IMR-90 (cell line): ENCODE measurements around the gene SUGP2. TPM values are rescaled to one million over a fixed set of nuclear protein-coding genes. Genes with fewer than 3 reads are reported as not detected.

Experiments used
- ATAC-seq: fragments of 200-7000 bp; cut with Tn5 transposase; 2 replicates; pipeline ENCODE4 v1.9.1; 2020; ENCODE audit warnings: low read depth, mild to moderate bottlenecking, moderate library complexity
- BruUV-seq: library from RNA; stranded (reverse); fragments of 400-500 nt; replicated peaks from 2 replicates; lab custom pipeline; 2021; lab: Mats Ljungman, UMichigan
- CTCF ChIA-PET: fragments of 300-600 bp; formaldehyde crosslinking; extraction: SDS; loops from one replicate; lab custom pipeline; 2021; ENCODE audit warnings: antibody characterized with exemption; lab: Yijun Ruan, JAX
- POLR2A ChIA-PET: fragments of 300-600 bp; sonication (Branson Sonifier 250); formaldehyde crosslinking; loops from one replicate; lab custom pipeline; 2022; ENCODE audit warnings: antibody characterized with exemption; ENCODE audit not compliant: unreplicated experiment; lab: Charles Lee
- DNase-seq: peaks from one replicate; pipeline ENCODE4 v3.0.0; 2013
- H2AFZ ChIP-seq: replicated peaks from 2 replicates; pipeline ENCODE3; 2013; ENCODE audit warnings: low read length, mild to moderate bottlenecking; ENCODE audit not compliant: poor library complexity
- H2AK5ac ChIP-seq: 2 replicates; pipeline ENCODE4 v1.6.1; 2013; ENCODE audit warnings: low read depth, low read length, inconsistent platforms
- H2AK9ac ChIP-seq: replicated peaks from 2 replicates; pipeline ENCODE3; 2013; ENCODE audit warnings: mild to moderate bottlenecking, low read depth, low read length, moderate library complexity; ENCODE audit not compliant: poor library complexity
- H2BK120ac ChIP-seq: 2 replicates; pipeline ENCODE4 v1.6.1; 2013; ENCODE audit warnings: low read depth, low read length, inconsistent platforms
- H2BK15ac ChIP-seq: 3 replicates; pipeline ENCODE4 v1.6.1; 2013; ENCODE audit warnings: low read depth, low read length, inconsistent platforms
- H2BK20ac ChIP-seq: 2 replicates; pipeline ENCODE4 v1.6.1; 2013; ENCODE audit warnings: low read depth, mild to moderate bottlenecking, inconsistent platforms, low read length, moderate library complexity
- H2BK5ac ChIP-seq: 2 replicates; pipeline ENCODE4 v1.6.1; 2013; ENCODE audit warnings: mild to moderate bottlenecking, low read depth, low read length, inconsistent platforms; ENCODE audit not compliant: poor library complexity, severe bottlenecking
- H3K14ac ChIP-seq: replicated peaks from 2 replicates; pipeline ENCODE4 v1.6.1; 2013; ENCODE audit warnings: low read depth, low read length, inconsistent platforms
- H3K18ac ChIP-seq: 2 replicates; pipeline ENCODE4 v1.6.1; 2013; ENCODE audit warnings: low read depth, low read length, control low read depth
- H3K23ac ChIP-seq: 2 replicates; pipeline ENCODE4 v1.6.1; 2013; ENCODE audit warnings: low read depth, low read length, inconsistent platforms
- H3K27ac ChIP-seq: 2 replicates; pipeline ENCODE4 v1.5.1; 2013; ENCODE audit warnings: mild to moderate bottlenecking, control low read depth, low read length; ENCODE audit not compliant: insufficient read depth
- H3K27me3 ChIP-seq: 2 replicates; pipeline ENCODE4 v1.6.1; 2013; ENCODE audit warnings: low read length; ENCODE audit not compliant: control insufficient read depth, insufficient read depth
- H3K36me3 ChIP-seq: 2 replicates; pipeline ENCODE4 v1.6.1; 2013; ENCODE audit warnings: low read length, mixed read lengths; ENCODE audit not compliant: control insufficient read depth, insufficient read depth
- H3K4ac ChIP-seq: 2 replicates; pipeline ENCODE4 v1.6.1; 2013; ENCODE audit warnings: low read depth, low read length, inconsistent platforms
- H3K4me1 ChIP-seq: 2 replicates; pipeline ENCODE4 v1.6.1; 2013; ENCODE audit warnings: low read length, mixed read lengths; ENCODE audit not compliant: control insufficient read depth, insufficient read depth
- H3K4me2 ChIP-seq: 2 replicates; pipeline ENCODE4 v1.6.1; 2013; ENCODE audit warnings: low read depth, mild to moderate bottlenecking, control low read depth, low read length, moderate library complexity
- H3K4me3 ChIP-seq: 2 replicates; pipeline ENCODE4 v1.5.1; 2013; ENCODE audit warnings: low read depth, mild to moderate bottlenecking, control low read depth, low read length, moderate library complexity; ENCODE audit not compliant: insufficient read depth
- H3K56ac ChIP-seq: 2 replicates; pipeline ENCODE4 v1.6.1; 2013; ENCODE audit warnings: low read length, inconsistent platforms; ENCODE audit not compliant: insufficient read depth; ENCODE audit errors: extremely low read depth
- H3K79me1 ChIP-seq, 2 experiments: 2 replicates each; pipeline ENCODE4 v1.6.1; 2013; ENCODE audit warnings: low read length in 2 of 2, inconsistent platforms in 1 of 2, low read depth in 1 of 2
- H3K9ac ChIP-seq: 2 replicates; pipeline ENCODE4 v1.6.1; 2013; ENCODE audit warnings: low read depth, low read length, control low read depth
- H3K9me1 ChIP-seq: 2 replicates; pipeline ENCODE4 v1.6.1; 2013; ENCODE audit warnings: low read length, inconsistent platforms; ENCODE audit not compliant: insufficient read depth
- H3K9me3 ChIP-seq: 2 replicates; pipeline ENCODE4 v1.6.1; 2013; ENCODE audit warnings: low read length; ENCODE audit not compliant: control insufficient read depth, insufficient read depth
- H4K20me1 ChIP-seq: 2 replicates; pipeline ENCODE4 v1.6.1; 2013; ENCODE audit warnings: low read length, inconsistent platforms; ENCODE audit not compliant: insufficient read depth
- H4K5ac ChIP-seq: 2 replicates; pipeline ENCODE4 v1.6.1; 2013; ENCODE audit warnings: mild to moderate bottlenecking, low read depth, low read length, control low read depth
- H4K8ac ChIP-seq, 2 experiments: 2 replicates each; pipeline ENCODE4 v1.6.1; 2013; ENCODE audit warnings: low read depth in 2 of 2, low read length in 2 of 2, control low read depth in 1 of 2, inconsistent platforms in 1 of 2
- H4K91ac ChIP-seq: 2 replicates; pipeline ENCODE4 v1.6.1; 2013; ENCODE audit warnings: low read depth, low read length, inconsistent platforms; ENCODE audit not compliant: insufficient read depth
- BHLHE40 ChIP-seq: fragments of 150-350 bp; IDR thresholded peaks from 2 replicates; pipeline ENCODE4 v1.6.1; 2016; ENCODE audit warnings: mild to moderate bottlenecking, low read depth, low read length
- MAFK ChIP-seq: IDR thresholded peaks from 2 replicates; pipeline ENCODE4 v1.6.1; 2012; ENCODE audit warnings: low read depth, low read length, improper control_type of control experiment
- MXI1 ChIP-seq: IDR thresholded peaks from 2 replicates; pipeline ENCODE4 v1.6.1; 2012; ENCODE audit warnings: low read depth, mild to moderate bottlenecking, low read length, moderate library complexity, borderline replicate concordance
- NFE2L2 ChIP-seq: fragments of 150-350 bp; IDR thresholded peaks from 2 replicates; pipeline ENCODE4 v1.6.1; 2016; ENCODE audit warnings: low read depth, mild to moderate bottlenecking, low read length
- RCOR1 ChIP-seq: IDR thresholded peaks from 2 replicates; pipeline ENCODE4 v1.6.1; 2012; ENCODE audit warnings: mild to moderate bottlenecking, low read length, improper control_type of control experiment; ENCODE audit not compliant: insufficient replicate concordance
- RFX5 ChIP-seq: IDR thresholded peaks from 2 replicates; pipeline ENCODE4 v1.8.0; 2012; ENCODE audit warnings: low read depth, mild to moderate bottlenecking, low read length, moderate library complexity
- SMC3 ChIP-seq: fragments of 150-350 bp; IDR thresholded peaks from 2 replicates; pipeline ENCODE4 v1.6.1; 2016; ENCODE audit warnings: low read depth, mild to moderate bottlenecking, antibody characterized with exemption, low read length, moderate library complexity
- WGBS, 2 experiments: methylation state at CpG; one replicate each; pipeline versions ENCODE4 v1.1.5 to v1.1.7; 2013; ENCODE audit warnings: missing lambda C conversion rate in 2 of 2; ENCODE audit not compliant: insufficient read length in 1 of 2; ENCODE audit errors: extremely low coverage in 2 of 2; 5-methylcytosine and 5-hydroxymethylcytosine counted together
- dilution Hi-C: fragments of 300-500 bp; cut with HindIII; formaldehyde crosslinking; loops from one replicate; pipeline ENCODE4 v1.14.3; 2018; ENCODE audit warnings: low sequenced_read_pairs; ENCODE audit not compliant: unreplicated experiment
- in situ Hi-C: fragments of 300-500 bp; cut with MboI; formaldehyde crosslinking; loops from 3 replicates; pipeline ENCODE4 v1.14.3; 2019; ENCODE audit warnings: low sequenced_read_pairs, inconsistent platforms, mixed read lengths
- intact Hi-C: fragments of 100-400 bp; cut with micrococcal nuclease; formaldehyde crosslinking; loops from 2 replicates; pipeline ENCODE4 v1.10.0; 2022
- polyA plus RNA-seq, 3 experiments: library from polyadenylated mRNA; depleted of rRNA; stranded (reverse); fragments of >200 nt; gene quantifications; 2 replicates each; pipeline ENCODE4 v1.2.3, GENCODE V29; 2012; ENCODE audit warnings: low replicate concordance in 1 of 3
- total RNA-seq: library from RNA; depleted of rRNA; stranded (reverse); fragments of >200 nt; gene quantifications from 2 replicates; pipeline ENCODE4 v1.2.3, GENCODE V29; 2012
- TF ChIP-seq, protein P1 (sequence below): conservative IDR thresholded peaks from 2 replicates; pipeline ENCODE4 v1.5.1; 2012; ENCODE audit warnings: mild to moderate bottlenecking, low read depth, low read length, improper control_type of control experiment
- TF ChIP-seq, protein P2 (sequence below): fragments of 150-350 bp; IDR thresholded peaks from 2 replicates; pipeline ENCODE4 v1.6.1; 2016; ENCODE audit warnings: low read depth, mild to moderate bottlenecking, low read length, moderate library complexity, borderline replicate concordance
- TF ChIP-seq, protein P3 (sequence below): fragments of 150-350 bp; IDR thresholded peaks from 2 replicates; pipeline ENCODE4 v1.6.1; 2017; ENCODE audit warnings: mild to moderate bottlenecking, antibody characterized with exemption, low read length, low read depth

SUGP2 gene
- total and polyA plus RNA-seq, 2 of the 4 experiments (the other 2 are of a cell fraction): 25.8 to 69.2 TPM

DNA sequence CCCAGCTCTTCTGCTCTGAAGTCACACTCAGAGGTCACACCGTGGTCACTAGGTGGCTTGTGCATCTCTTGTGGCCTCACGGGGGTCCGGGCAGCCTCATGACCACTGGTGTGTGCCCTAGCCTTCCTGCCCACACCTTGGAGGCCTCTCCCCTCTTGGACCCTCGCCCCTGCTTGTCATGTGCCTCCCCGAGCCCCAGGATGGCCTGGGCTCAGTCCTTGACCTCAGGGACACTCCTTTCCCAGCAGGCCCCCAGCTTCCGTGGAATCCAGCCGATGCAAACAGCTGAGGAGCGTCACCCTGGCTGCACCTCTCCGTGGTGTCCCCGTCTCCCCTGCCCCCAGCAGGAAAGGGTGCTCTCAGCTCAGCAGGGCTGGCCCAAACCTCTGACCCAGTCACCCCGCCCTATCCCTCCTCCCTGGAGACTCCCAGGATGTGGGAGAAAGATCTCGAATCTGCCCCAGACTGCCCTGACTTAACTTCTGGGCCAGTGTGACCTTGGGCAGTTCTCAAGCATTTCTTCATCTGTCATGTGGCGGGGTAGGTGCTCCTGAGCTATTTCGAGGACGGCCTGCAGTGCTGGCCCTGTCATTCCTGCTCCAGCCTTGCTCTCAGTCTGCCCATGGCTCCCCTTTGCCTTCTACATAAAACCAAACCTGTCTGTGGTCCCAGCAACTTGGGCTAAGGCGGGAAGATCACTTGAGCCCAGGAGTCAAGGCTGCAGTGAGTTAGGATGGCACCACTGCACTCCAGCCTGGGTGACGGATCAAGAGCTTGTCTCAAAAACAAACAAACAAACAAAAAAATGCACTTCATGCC, 25.9 kb upstream of the SUGP2 start:
- intact Hi-C loops (no loop called here), dilution Hi-C loops (no loop called here), in situ Hi-C loops (no loop called here)
- TF ChIP-seq, protein P1, sequence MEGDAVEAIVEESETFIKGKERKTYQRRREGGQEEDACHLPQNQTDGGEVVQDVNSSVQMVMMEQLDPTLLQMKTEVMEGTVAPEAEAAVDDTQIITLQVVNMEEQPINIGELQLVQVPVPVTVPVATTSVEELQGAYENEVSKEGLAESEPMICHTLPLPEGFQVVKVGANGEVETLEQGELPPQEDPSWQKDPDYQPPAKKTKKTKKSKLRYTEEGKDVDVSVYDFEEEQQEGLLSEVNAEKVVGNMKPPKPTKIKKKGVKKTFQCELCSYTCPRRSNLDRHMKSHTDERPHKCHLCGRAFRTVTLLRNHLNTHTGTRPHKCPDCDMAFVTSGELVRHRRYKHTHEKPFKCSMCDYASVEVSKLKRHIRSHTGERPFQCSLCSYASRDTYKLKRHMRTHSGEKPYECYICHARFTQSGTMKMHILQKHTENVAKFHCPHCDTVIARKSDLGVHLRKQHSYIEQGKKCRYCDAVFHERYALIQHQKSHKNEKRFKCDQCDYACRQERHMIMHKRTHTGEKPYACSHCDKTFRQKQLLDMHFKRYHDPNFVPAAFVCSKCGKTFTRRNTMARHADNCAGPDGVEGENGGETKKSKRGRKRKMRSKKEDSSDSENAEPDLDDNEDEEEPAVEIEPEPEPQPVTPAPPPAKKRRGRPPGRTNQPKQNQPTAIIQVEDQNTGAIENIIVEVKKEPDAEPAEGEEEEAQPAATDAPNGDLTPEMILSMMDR: no peak
- TF ChIP-seq NFE2L2 (no peak), BHLHE40 (no peak), SMC3 (no peak), MXI1 (no peak), RFX5 (no peak), MAFK (no peak), RCOR1 (no peak)
- TF ChIP-seq, protein P2, sequence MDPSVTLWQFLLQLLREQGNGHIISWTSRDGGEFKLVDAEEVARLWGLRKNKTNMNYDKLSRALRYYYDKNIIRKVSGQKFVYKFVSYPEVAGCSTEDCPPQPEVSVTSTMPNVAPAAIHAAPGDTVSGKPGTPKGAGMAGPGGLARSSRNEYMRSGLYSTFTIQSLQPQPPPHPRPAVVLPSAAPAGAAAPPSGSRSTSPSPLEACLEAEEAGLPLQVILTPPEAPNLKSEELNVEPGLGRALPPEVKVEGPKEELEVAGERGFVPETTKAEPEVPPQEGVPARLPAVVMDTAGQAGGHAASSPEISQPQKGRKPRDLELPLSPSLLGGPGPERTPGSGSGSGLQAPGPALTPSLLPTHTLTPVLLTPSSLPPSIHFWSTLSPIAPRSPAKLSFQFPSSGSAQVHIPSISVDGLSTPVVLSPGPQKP: no peak
- TF ChIP-seq, protein P3, sequence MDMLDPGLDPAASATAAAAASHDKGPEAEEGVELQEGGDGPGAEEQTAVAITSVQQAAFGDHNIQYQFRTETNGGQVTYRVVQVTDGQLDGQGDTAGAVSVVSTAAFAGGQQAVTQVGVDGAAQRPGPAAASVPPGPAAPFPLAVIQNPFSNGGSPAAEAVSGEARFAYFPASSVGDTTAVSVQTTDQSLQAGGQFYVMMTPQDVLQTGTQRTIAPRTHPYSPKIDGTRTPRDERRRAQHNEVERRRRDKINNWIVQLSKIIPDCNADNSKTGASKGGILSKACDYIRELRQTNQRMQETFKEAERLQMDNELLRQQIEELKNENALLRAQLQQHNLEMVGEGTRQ: no peak
- H3K4ac ChIP-seq: no peak overlapping the region
- DNase-seq (no peak), ATAC-seq (no peak)
- POLR2A ChIA-PET: no interaction called here
- H3K4me3 ChIP-seq: no peak overlapping the region
- H4K20me1 ChIP-seq: 0 out of 2 replicates have a peak, but pooled peaks cover 6% of the 10 kb centered on the region
- no peak overlapping the region for H3K14ac ChIP-seq
- H2BK20ac ChIP-seq: no peak overlapping the region
- H3K56ac ChIP-seq: no peak overlapping the region
- no peak overlapping the region for H3K23ac ChIP-seq
- CTCF ChIA-PET: no interaction called here
- H3K36me3 ChIP-seq: peaks cover 36% of the 10 kb centered on the region
- H3K27ac ChIP-seq: no peak overlapping the region
- H3K9ac ChIP-seq: no peak overlapping the region
- no peak overlapping the region for H4K8ac ChIP-seq
- H2AK5ac ChIP-seq: no peak overlapping the region
- H4K91ac ChIP-seq: no peak overlapping the region
- WGBS, 2 experiments: 83% methylated on average over 10 of the region's 17 CpGs; no CpG with 5 or more reads in 1 of the 2 experiments
- H4K5ac ChIP-seq: no peak overlapping the region
- no peak overlapping the region for H2BK5ac ChIP-seq
- peaks cover 13% of the 10 kb centered on the region for H3K9me1 ChIP-seq
- no peaks in the 10 kb centered on the region for H3K9me3 ChIP-seq
- no peak overlapping the region for H2AFZ ChIP-seq
- H3K27me3 ChIP-seq: no peaks in the 10 kb centered on the region
- peak overlapping the region; percentile 32 for H2AK9ac ChIP-seq
- BruUV-seq: no TSS peak
- H3K18ac ChIP-seq: no peak overlapping the region
- H3K79me1 ChIP-seq: peaks cover 0 to 9% of the 10 kb centered on the region in 2 experiments; a peak in 2 of 4 replicates
- H2BK120ac ChIP-seq: no peak overlapping the region
- H2BK15ac ChIP-seq: no peak overlapping the region
- H3K4me1 ChIP-seq: peaks cover 7% of the 10 kb centered on the region
- no peak overlapping the region for H3K4me2 ChIP-seq
